Activated CD8-positive, alpha-beta memory T cell treated with anti-CD3 and anti-CD28 coated beads, Interleukin-2, amount 50 U/mL, for 4 hours (primary cell): ENCODE data around the gene C1orf50.

Experiments used
- DNase-seq: peaks from one replicate; pipeline ENCODE4 v3.0.0-alpha.2; 2020

C1orf50 gene

DNA sequence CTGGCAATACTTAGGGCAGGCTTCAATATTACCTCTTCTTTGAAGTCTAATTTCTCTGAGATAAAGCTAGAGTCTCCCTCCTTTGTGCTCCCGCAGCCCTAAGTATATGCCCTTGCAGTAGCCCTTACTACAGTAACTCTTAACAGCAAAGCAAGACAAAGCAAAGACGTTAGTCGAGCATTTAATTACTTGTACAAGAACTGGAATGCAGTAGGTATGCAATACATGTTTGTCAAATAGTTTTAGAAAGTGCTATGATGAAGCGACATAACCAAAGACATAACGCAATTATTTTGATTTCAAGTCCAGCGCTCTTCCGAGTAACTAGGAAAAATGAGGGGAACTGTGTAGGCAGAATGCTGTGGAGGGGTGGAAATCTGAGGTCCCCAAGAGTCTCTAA, 1.8 kb upstream of the C1orf50 start:
- DNase-seq: no peak

DNA sequence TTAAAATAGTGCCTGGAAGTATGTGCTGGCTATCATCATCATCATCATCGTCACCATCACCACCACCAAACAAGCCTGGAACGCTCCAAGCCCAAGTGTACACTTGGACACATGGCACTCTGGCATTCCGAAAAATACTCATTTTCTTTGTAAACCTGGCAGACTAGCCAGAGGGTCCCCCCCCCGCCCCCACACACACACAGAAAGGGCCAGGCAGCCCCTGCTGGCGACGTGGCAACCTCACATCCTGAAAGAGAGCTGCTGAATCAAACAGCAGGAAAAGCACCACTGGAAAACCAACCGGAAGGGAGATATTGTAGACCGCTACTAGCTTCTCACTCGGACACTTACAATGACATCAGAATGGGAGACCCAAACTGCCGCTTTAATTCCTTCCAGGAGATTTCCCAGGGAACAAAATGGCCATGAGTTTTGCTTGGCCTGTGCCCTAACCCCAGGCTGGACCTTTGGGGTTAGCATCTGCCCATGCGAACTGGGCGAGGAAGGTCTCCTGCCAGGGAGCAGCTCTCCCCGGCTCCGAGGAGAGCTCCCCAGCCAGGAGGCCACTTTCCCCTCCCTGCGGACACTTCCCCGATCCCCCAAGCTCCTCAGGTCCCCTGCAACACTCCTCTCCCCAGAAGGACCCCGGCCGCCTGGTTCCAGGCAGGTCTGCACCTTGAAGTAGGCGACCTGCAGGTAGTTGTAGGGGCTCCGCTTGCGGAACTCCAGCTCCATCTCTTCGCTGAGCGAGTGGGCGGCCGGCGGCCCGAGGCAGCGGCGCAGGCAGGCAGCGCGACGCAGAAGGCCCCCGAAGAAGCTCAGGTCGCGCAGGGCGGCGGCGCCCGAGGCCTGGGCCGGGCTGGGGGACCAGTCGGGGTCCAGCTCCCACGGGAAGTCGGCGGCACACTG, 963 bp upstream of the C1orf50 start:
- DNase-seq: peak; percentile 52

DNA sequence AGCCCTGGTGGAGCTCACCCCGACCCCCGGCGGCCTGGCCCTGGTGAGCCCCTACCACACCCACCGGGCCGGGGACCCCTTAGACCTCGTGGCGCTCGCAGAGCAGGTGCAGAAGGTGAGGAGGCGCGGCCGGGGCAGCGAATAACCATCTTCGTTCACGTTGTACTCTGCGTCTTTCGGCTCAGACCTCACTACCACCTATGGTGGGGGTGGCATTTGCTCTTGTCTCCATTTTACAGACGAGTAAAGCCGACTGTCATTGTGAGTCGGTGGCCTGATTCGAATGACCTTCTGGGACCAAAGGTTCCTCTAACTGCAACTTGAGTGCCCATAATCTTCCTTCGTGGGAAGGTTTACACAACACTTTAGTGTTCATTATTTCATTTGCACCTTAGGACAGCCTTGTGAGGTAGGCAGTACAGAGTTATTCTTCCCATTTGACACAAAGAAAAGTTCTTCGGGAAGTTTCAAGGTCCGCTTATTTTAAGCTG, 506 bp downstream of the C1orf50 start:
- no peak for DNase-seq

DNA sequence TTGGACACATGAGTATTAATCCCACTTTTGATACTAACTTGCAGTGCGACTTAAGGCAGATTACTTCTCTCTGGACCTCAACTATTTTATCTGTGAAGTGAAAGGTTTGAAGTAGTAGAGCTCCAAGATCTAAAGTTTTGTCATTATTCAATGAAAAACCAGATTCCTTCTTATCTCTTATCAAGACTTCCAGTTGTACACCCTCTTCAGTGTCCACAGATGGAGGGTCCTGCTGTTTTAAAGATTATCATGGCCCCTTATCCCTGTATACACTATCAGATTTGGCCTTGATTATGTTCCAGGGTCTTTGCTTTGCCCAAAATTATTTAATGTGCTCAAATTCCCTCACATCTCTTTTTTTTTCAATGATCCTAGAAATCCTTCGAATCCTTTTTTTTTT, 1.1 kb downstream of the C1orf50 start:
- no peak for DNase-seq

DNA sequence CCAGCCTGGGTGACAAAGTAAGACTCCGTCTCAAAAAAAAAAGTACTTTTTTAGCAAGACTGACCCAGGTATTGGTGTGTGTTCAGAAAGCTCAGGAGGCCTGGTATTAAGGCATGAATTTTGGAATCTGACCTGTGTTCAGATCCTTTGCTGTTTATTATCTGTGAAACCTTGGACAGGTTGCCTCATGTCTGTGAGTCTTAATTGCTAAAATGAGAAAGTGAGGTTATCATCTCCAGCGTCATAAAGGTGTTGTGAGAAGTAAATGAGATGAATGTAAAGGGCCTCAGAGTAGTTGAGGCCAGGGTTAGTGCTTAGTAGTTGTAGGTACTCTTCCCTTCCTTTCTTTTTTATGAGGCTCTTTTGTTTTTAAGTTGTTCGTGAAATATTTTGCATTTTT, 2.8 kb downstream of the C1orf50 start:
- no peak for DNase-seq

DNA sequence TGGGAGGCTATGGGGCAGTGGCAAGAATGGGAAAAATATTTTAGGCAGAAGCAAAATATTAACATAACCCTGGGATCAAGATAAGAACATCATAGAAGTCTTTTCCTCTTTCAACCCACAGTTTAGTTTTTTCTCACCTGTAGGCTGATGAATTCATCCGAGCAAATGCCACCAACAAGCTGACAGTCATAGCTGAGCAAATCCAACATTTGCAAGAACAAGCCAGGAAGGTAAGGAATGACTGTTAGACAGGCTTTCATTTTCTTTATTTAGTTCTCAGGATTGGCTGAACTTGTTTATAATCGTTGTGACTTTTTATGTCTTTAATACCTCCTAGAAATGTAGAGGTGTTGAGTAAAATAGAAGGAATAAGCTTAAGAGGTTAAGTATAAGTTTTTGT, 6.4 kb downstream of the C1orf50 start:
- no peak for DNase-seq

DNA sequence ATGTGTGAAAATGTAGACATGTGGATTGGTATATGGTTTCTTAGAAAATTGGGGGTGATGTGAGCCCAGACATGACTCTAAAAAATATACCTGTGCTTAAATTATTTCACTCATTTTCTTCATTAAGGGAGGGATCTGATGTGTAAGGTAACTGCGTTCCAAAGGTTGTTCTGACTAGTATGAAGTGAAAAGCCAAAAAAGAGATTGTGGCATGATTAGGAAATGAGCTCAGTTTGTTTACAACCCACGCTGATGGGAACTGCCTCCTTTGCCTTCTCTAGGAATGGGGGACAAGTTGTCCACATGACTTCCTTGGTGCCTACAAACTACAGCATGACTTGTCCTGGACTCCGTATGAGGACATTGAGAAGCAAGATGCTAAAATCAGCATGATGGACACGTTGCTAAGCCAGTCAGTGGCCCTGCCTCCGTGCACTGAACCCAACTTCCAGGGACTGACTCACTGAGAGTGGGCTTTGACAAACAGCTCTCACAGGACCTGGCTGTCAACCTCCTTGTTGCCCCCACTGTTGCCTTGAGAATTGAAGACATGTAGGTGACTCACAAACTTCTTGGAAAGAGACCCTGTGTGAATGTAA, 8.0 kb downstream of the C1orf50 start:
- DNase-seq: no peak

DNA sequence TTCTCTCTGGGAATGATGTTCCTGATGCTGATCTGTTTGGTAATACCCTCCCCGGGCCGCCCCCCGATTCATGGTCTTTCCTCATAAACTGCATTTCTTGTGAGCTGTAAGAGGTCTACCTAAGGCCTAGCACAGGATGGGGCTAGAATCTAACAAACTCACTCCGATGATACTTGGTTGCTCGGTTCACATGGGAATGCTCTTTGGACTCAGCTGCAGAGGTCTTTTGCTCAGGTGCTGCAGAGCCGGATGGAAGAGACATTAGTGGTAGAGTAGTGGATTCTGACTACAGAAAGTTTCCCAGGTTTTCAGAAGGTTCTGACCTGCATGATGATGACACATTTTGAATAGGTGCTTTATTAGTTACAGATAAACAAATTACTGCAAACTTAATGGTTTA, 9.5 kb downstream of the C1orf50 start:
- no peak for DNase-seq

DNA sequence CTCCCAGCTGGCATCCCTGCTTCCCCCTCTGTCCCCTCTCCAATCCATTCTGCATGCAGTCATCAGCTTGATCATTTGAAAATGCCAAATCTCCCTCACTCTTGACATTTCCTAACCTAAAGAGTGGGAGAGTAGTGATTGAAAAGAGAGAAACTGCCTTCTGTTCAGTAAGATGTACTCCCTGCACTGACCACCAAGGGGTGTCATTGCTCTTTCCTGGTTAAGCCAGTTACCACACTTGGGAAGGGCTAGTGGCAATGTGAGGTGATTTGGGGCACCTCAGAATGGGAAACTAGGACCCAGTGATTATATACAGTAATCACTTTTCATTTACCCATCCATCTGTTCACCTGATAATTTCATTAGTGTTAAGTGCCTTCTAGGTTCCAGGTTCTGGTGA, 10.8 kb downstream of the C1orf50 start:
- DNase-seq: no peak

DNA sequence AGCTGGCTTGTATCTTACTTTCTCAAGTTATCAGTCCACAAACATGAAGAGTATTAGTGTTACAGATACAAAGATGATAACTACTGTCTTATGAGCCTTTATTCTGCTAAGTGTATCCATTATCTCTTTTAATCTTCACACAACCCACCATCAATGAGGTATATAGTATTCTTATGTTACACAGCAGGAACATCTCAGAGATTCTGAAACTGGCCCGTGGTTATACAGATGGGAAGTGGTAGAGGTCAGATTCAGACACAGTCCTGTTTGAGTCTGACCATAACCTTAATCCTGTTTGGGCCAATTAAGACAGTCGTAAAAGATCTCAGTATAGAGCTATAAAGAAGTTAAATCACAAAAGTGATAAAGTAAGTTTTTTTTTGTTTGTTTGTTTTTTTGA, 12.7 kb downstream of the C1orf50 start:
- no peak for DNase-seq

DNA sequence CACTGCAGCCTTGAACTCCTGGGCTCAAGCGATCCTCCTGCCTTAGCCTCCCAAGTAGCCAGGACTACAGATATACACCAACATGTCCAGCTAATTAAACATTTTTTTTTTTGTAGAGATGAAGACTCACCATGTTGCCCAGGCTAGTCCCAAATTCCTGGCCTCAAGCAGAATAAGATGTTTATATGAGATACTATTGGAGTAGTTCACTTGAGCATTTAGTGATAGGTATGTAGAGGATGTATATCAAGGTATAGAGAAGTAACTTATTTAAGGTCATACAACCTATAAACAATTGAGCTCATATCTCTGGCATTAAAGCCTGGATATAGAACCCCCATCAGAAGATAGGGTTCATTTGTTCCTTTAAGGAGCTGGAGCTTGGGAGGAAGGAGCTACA, 13.1 kb downstream of the C1orf50 start:
- DNase-seq: no peak

DNA sequence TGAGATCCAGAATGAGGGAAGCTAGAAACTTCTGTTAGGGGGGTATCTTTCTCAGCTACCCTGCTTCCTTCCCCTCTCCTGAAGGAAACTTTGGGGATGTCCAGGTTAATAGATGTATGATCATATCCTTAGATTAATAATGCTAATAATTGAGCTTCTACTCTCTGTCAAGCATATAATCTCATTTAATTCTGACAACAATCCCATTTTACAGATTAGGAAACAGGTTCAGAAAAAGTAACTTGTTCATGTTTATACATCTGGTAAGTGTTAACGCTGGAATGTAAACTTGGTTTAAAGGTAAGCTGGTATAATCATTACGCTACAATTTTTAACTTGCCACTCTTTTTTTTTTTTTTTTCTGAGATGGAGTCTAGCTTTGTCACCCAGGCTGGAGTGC, 16.0 kb downstream of the C1orf50 start:
- no peak for DNase-seq

DNA sequence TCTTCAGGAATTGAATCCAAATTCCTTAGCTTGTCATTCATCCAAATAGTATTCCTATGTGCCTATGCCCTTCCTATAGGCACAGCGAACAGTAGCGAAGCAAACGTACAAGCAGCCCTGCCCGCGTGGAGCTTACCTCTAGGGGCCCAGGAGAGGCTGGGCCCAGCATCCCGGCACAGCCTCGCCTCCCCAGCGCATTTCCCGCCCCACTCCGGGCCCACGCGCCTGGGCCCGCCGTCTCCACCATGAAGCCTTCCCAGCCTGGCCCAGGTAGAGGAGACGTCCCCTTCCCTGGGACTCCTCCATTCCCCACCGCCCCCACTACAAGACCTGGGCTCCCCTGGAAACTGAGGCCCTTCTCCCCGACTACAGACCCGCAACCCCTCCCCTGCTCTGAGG, 17.5 kb downstream of the C1orf50 start:
- no peak for DNase-seq

DNA sequence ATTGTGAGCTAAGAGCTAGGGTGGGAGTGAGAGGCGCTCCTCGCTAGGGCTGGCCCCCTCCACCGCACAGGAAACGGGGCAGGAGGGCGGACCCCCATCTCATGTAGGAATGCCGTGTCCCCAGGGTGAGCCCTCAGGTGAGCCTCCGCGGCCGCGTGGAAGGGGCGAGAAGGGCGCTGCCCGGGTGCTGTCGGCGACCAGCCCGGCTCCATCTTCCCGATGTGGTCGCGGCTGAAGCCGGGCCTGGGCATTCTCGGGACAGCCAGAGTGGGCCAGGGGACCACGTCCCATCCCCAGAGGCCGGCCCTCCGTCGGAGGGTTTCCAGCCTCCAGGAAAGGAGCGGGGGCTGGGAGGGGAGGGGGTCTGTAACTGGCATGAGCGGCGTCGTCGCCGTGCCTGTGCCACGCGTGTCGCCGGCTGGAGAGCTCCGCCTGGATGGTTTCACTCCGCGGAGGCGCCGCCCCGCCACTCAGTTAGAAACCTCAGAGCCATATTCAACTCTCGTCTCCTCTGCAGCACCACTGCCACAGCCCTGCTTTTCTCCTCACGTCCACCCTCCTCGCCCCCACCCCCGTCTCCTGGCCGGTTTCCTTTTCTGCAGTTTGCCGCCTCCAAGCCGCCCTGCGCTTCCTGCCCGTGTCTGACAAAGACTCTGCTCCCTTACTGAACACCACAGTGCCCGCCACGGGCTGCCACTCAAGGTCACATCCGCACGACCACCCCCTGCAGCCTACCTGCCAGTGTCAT, 18.1 kb downstream of the C1orf50 start, which contains the start of gene TMEM269:
Gene TMEM269, plus strand, starts transcription at position 46 of the 748 bp plus-strand sequence. CDS start 4,903 bp downstream, outside the sequence.
- DNase-seq: peak; percentile 44

DNA sequence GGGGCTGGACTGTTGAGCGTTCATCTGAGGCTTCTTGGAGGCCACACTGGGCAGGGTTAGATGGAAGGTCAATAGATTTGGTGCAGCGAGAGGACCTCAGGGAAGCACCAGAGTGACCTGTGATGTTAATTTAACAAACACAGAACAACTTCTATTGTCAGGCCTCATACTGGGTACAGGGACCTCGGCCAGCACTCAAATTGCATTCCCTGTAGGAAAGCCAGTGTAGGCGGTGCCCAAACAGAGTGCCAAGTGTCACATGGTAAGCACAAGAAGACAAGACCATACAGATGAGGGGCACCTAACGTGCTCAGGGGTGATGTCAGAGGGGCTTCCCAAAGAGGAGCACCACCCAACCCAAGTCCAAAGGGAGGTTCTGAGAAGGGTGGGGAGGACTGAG, 19.0 kb downstream of the C1orf50 start:
- DNase-seq: no peak

DNA sequence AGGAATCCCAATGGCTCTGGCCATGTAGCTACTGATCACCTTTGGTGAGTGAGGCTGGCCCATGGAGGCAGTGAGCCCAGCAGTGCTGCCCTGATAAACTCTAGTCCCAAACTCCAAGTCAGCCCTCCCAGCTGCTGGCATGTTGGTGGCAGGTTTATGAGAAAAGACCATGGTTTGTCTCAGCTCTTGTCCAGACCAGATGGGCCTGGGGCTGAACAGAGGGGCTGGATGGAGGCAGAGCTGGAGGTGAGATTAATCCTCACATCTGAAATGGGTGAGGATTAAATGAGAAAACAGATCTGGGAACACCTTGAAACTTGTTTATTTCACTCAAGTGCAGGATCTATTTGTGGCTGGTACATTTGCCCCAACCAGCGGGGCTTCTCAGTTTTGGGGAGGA, 21.0 kb downstream of the C1orf50 start:
- DNase-seq: no peak

DNA sequence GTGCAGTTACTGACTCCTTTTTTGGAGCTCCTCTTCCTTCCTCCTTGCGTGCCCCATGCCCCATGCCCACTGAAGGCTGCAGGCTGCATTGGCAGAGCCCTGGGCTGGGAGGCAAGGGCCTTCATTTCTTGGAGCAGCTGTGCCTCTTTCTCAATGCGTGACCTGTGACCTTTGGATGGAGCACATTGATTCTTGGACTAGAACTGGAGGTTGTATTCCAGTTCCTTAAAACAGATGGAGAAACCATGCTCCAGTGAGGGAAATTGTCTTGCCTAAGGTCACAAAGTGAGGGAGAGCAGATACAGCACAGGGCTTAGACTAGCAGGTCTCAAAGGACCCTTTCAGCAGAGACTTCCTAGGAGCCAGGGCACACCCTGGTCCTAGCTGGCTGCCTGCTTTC, 26.8 kb downstream of the C1orf50 start:
- DNase-seq: no peak

DNA sequence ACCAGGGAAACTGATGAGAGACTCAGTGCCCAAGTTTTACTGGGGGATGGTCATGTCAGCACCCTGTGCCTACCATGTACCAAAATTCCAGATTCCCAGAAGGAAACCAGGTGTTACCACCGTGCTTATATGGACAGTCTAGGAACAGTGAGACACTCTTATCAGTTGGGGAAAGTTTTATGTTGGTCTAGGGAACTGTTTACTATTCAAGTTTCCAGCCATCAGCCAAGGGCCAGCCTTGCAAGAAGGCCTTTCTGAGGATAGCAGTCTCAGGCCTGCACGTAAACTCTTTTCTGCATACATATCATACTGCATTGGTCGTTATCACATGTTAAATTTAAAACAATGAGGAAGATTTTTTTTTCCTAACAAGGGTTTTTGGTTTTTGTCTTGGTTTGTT, 30.4 kb downstream of the C1orf50 start:
- no peak for DNase-seq

DNA sequence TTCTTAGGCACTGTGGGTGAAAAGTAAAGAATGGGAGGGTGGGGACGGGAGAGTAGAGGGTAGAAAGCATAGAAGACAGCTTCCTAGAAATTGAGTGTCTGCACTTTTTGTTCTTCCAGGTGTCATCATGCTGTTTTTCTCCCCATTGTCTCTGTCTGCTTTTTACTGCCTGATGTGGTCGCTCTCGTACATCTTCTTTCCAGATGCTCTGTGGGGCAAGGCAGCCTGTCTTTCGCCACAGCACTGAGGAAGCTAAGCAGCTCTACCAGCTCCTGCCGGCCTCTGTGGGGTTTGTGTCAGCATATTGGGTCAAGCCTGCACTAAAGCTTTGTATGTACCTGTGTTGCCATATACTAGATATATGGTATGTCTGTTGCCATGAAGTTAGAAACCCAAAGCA, 30.9 kb downstream of the C1orf50 start:
- DNase-seq: no peak

DNA sequence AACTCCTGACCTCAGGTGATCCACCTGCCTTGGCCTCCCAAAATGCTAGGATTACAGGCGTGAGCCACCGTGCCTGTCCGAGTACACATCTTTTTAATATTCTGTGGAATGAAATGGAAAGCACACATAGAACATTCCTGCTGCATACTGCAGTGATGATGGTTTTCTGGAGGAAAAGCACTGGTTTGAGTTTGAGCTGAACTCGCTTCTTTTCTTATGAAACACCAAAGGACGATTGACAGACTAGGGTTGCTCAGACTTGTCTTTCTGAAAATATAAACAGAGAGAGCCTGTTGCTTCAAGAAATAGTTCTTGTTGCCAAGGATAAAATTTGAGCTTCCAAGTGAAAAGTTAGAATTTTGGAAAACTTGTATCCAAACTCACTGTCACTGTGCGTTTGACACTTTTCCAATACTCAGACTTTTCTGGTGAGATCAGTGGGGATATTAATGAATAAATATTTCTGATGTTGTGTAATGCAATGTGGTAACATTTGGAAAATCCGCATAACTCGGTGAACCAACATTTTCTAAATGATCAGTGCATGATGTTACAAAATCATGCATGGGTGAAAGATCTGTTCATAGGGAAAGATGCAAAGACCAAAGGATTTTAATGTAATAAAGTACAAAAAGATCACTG, 34.9 kb downstream of the C1orf50 start:
- DNase-seq: no peak

DNA sequence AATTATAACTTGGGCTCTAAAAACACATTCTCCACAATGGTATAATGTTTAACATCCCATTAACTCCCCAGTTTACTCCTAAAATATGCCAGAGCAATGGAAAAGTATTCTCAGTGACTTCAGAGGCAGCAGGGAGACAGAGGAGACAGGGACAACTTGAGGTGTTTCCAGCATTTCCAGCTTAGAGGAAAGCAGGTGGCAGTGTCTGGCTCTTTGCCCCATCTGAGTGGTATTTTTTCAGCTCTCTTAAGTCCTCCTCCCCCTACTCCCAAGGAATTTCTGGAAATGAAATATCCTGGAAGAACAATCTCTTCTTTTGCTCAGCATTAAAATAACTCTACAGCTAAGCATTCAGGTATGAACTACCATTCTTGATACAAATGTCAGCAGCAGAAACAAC, 39.1 kb downstream of the C1orf50 start:
- DNase-seq: no peak

DNA sequence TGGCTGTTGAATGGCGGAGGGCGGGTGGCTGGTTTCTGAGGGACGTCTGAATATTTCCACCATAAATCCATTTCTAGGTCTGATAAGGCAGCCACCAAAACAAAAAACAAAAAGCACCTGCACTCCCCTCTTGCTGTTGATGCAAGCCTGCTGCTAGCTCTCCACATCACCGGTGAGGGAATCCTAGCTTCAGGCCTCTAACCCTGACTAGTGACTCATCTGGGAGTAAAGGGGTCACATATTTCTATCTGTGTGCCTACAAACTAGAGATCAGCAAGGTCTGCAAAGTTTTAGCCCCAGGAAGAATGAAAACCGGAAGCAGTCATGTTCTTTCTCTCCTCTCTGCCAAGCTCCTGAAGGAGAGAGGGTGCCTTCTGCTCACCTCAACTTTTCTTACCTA, 39.5 kb downstream of the C1orf50 start:
- DNase-seq: no peak

DNA sequence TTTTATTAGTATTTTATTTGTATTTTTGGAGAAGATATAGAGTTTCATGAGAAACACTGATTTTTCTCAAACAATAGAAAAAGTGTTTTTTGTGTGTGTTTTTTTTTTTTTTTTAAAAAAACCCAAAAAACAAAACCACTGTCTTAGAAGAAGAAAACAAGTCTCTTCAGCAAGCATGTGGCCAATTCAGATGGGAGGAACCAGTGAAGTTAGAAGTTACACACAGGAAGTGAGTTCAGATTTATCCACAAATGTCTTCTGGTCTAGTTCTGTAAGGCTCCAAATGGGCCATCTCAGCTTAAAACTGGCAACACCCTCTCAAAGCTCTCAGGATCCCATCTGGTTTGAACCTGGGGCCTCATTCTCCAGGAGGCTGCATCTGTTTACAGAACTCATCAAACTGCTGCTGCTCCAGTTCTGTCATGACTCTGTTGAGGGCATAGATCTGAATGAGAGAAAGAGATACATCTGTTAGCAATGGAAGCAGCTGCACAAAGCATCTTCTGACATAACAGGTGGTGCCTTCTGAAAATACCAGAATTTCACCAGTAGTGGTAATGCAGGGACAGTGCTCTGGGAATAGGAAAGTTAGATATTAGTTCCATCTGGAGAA, 40.1 kb downstream of the C1orf50 start:
- no peak for DNase-seq
